HG03196 (cell line): Measurements from ENCODE around the gene CBFA2T2.
A peak's percentile ranks its signal among the peaks of the same experiment; 100 is the strongest.
"Not testable (repeated sequence)": the region's sequence is repeated elsewhere in the genome, so short reads cannot be mapped to it uniquely, and the experiment has no call there.

Source experiments
- ATAC-seq: cut with Tn5 transposase; IDR thresholded peaks from one replicate; pipeline ENCODE4 v1.9.1; 2021; ENCODE audit not compliant: unreplicated experiment

Gene CBFA2T2

GRCh38 chr20:33470457-33470856, 19.4 kb upstream of the CBFA2T2 start:
- ATAC-seq, result no peak

- ATAC-seq, result no peak
Measured at GRCh38 chr20:33470866-33471265, 19.0 kb upstream of the CBFA2T2 start.

- no peak for ATAC-seq
Measured at GRCh38 chr20:33472868-33473435, 16.9 kb upstream of the CBFA2T2 start.

- ATAC-seq, result no peak
Measured at GRCh38 chr20:33474097-33474873, 15.6 kb upstream of the CBFA2T2 start.

GRCh38 chr20:33474963-33475362, 14.9 kb upstream of the CBFA2T2 start:
- ATAC-seq, result no peak

- ATAC-seq, result no peak
Measured at GRCh38 chr20:33475381-33476152, 14.3 kb upstream of the CBFA2T2 start.

GRCh38 chr20:33477386-33478234, 12.3 kb upstream of the CBFA2T2 start:
- no peak for ATAC-seq

GRCh38 chr20:33480048-33480447, 9.8 kb upstream of the CBFA2T2 start:
- ATAC-seq, result no peak

- no peak for ATAC-seq
Measured at GRCh38 chr20:33481431-33481941, 8.4 kb upstream of the CBFA2T2 start.

- ATAC-seq, result no peak
Measured at GRCh38 chr20:33482581-33482980, 7.3 kb upstream of the CBFA2T2 start.

GRCh38 chr20:33483186-33483585, 6.7 kb upstream of the CBFA2T2 start:
- ATAC-seq, result not testable (repeated sequence)

- no peak for ATAC-seq
Measured at GRCh38 chr20:33488201-33488600, 1.7 kb upstream of the CBFA2T2 start.

GRCh38 chr20:33488661-33489494, 1.0 kb upstream of the CBFA2T2 start:
- ATAC-seq, result not testable (repeated sequence)

GRCh38 chr20:33489495-33490022, 337 bp upstream of the CBFA2T2 start:
- ATAC-seq, result peak; percentile 92

- no peak for ATAC-seq
Measured at GRCh38 chr20:33490934-33491656, 1.2 kb downstream of the CBFA2T2 start.

GRCh38 chr20:33493076-33493766, 3.3 kb downstream of the CBFA2T2 start:
- ATAC-seq, result no peak

- not testable (repeated sequence) for ATAC-seq
Measured at GRCh38 chr20:33496776-33497175, 6.9 kb downstream of the CBFA2T2 start.

GRCh38 chr20:33499355-33499754, 9.5 kb downstream of the CBFA2T2 start:
- no peak for ATAC-seq
